H1 (cell line): ENCODE results near the gene SULT2B1. TPM values are rescaled to one million over a fixed set of nuclear protein-coding genes. Genes with fewer than 3 reads are reported as not detected.

Experiments used
- CTCF ChIA-PET: fragments of 300-600 bp; sonication (Branson Sonifier 250); formaldehyde crosslinking; loops from one replicate; lab custom pipeline; 2021; ENCODE audit not compliant: partially characterized antibody; lab: Charles Lee
- POLR2A ChIA-PET: fragments of 300-600 bp; sonication (Branson Sonifier 250); formaldehyde crosslinking; loops from one replicate; lab custom pipeline; 2021; ENCODE audit warnings: inconsistent platforms; ENCODE audit not compliant: partially characterized antibody; lab: Charles Lee
- DNase-seq, 2 experiments: peaks; one replicate each; pipeline versions ENCODE4 v3.0.0 to v3.0.0-alpha.2; 2010 to 2022; ENCODE audit warnings: low spot score in 2 of 2, low read depth in 1 of 2, mixed read lengths in 1 of 2
- FAIRE-seq: peaks from 2 replicates; lab custom pipeline; 2011; peaks lifted over from hg19 to GRCh38; lab: Jason Lieb, UNC
- H2AFZ ChIP-seq: 2 replicates; pipeline ENCODE4 v1.8.1; 2012; ENCODE audit warnings: low read length, inconsistent platforms
- H2AK5ac ChIP-seq: 2 replicates; pipeline ENCODE4 v1.6.1; 2013; ENCODE audit warnings: low read depth, low read length
- H2BK120ac ChIP-seq: replicated peaks from 2 replicates; pipeline ENCODE3; 2013; ENCODE audit warnings: low read depth, low read length, inconsistent platforms
- H2BK12ac ChIP-seq: 2 replicates; pipeline ENCODE4 v1.6.1; 2013; ENCODE audit warnings: low read depth, low read length
- H2BK15ac ChIP-seq: 2 replicates; pipeline ENCODE4 v1.6.1; 2013; ENCODE audit warnings: low read length
- H2BK20ac ChIP-seq: 2 replicates; pipeline ENCODE4 v1.6.1; 2013; ENCODE audit warnings: low read length
- H2BK5ac ChIP-seq: 2 replicates; pipeline ENCODE4 v1.6.1; 2013; ENCODE audit warnings: low read depth, low read length
- H3K14ac ChIP-seq: 2 replicates; pipeline ENCODE4 v1.6.1; 2013; ENCODE audit warnings: inconsistent platforms; ENCODE audit not compliant: insufficient read length
- H3K18ac ChIP-seq: 2 replicates; pipeline ENCODE4 v1.6.1; 2013; ENCODE audit warnings: low read length; ENCODE audit errors: extremely low read depth
- H3K23ac ChIP-seq: 2 replicates; pipeline ENCODE4 v1.6.1; 2013; ENCODE audit warnings: inconsistent platforms; ENCODE audit not compliant: insufficient read length
- H3K23me2 ChIP-seq: 2 replicates; pipeline ENCODE4 v1.6.1; 2013; ENCODE audit warnings: low read depth, low read length
- H3K27ac ChIP-seq: 2 replicates; pipeline ENCODE4 v1.6.1; 2011; ENCODE audit warnings: low read depth, low read length, inconsistent platforms
- H3K27me3 ChIP-seq, 4 experiments: replicated peaks in 1 of 4; 1 replicate in 1 of 4; 2 replicates in 3 of 4; pipeline versions ENCODE4 v1.6.1 to v1.8.1; 2011 to 2013; ENCODE audit warnings: low read length in 3 of 4, mild to moderate bottlenecking in 3 of 4, inconsistent platforms in 2 of 4, mixed read lengths in 2 of 4, moderate library complexity in 1 of 4; ENCODE audit not compliant: control insufficient read depth in 3 of 4, insufficient read depth in 3 of 4; ENCODE audit errors: extremely low read depth in 1 of 4
- H3K36me3 ChIP-seq, 4 experiments: 2 replicates each; pipeline versions ENCODE4 v1.6.1 to v1.8.1; 2011 to 2013; ENCODE audit warnings: mild to moderate bottlenecking in 4 of 4, low read length in 3 of 4, moderate library complexity in 2 of 4, control low read depth in 1 of 4, inconsistent platforms in 1 of 4; ENCODE audit not compliant: insufficient read depth in 4 of 4, control insufficient read depth in 2 of 4
- H3K4ac ChIP-seq: replicated peaks from 2 replicates; pipeline ENCODE3; 2013; ENCODE audit warnings: low read length, low read depth, mixed read lengths, inconsistent platforms; ENCODE audit not compliant: insufficient read length
- H3K4me1 ChIP-seq, 4 experiments: replicated peaks in 1 of 4; 1 replicate in 1 of 4; 2 replicates in 3 of 4; pipeline versions ENCODE4 v1.6.1 to v1.8.1; 2011 to 2013; ENCODE audit warnings: low read length in 3 of 4, inconsistent platforms in 2 of 4, mixed read lengths in 1 of 4; ENCODE audit not compliant: insufficient read depth in 4 of 4, control insufficient read depth in 3 of 4
- H3K4me2 ChIP-seq, 2 experiments: 2 replicates each; pipeline versions ENCODE4 v1.6.1 to v1.8.1; 2011 to 2013; ENCODE audit warnings: low read depth in 2 of 2, low read length in 2 of 2, control low read depth in 1 of 2, inconsistent platforms in 1 of 2, mild to moderate bottlenecking in 1 of 2; ENCODE audit not compliant: insufficient read depth in 1 of 2
- H3K4me3 ChIP-seq, 4 experiments: fragments of 200-600, 300-600 bp in 1 of 4; sonication (generic), shearing (Covaris generic), sonication (Bioruptor Twin) in 1 of 4; 2 replicates each; pipeline versions ENCODE4 v1.5.1 to v1.8.1; 2011 to 2016; ENCODE audit warnings: low read length in 4 of 4, low read depth in 3 of 4, control low read depth in 2 of 4, inconsistent platforms in 2 of 4, mild to moderate bottlenecking in 2 of 4, mixed read lengths in 1 of 4, moderate library complexity in 1 of 4; ENCODE audit not compliant: insufficient read depth in 2 of 4; ENCODE audit errors: extremely low read depth in 1 of 4
- H3K56ac ChIP-seq: replicated peaks from 2 replicates; pipeline ENCODE3; 2013; ENCODE audit warnings: low read depth, mild to moderate bottlenecking, mixed read lengths, low read length, inconsistent platforms; ENCODE audit not compliant: insufficient read length
- H3K79me1 ChIP-seq: 2 replicates; pipeline ENCODE4 v1.6.1; 2013; ENCODE audit warnings: low read depth, low read length, control low read depth
- H3K79me2 ChIP-seq, 2 experiments: 2 replicates each; pipeline versions ENCODE4 v1.6.1 to v1.8.1; 2012 to 2013; ENCODE audit warnings: low read length in 2 of 2, mild to moderate bottlenecking in 2 of 2, inconsistent platforms in 1 of 2; ENCODE audit not compliant: insufficient read depth in 2 of 2, control insufficient read depth in 1 of 2
- H3K9ac ChIP-seq, 4 experiments: replicated peaks in 1 of 4; 1 replicate in 1 of 4; 2 replicates in 3 of 4; pipeline versions ENCODE4 v1.6.1 to v1.8.1; 2011 to 2013; ENCODE audit warnings: low read depth in 3 of 4, low read length in 3 of 4, control low read depth in 2 of 4, mild to moderate bottlenecking in 2 of 4, moderate library complexity in 2 of 4, inconsistent platforms in 1 of 4; ENCODE audit errors: extremely low read depth in 1 of 4
- H3K9me3 ChIP-seq, 2 experiments: 2 replicates each; pipeline versions ENCODE4 v1.6.1 to v1.8.1; 2012 to 2013; ENCODE audit warnings: mild to moderate bottlenecking in 2 of 2, moderate library complexity in 2 of 2, control low read depth in 1 of 2, inconsistent platforms in 1 of 2, low read depth in 1 of 2, low read length in 1 of 2, mixed read lengths in 1 of 2; ENCODE audit not compliant: insufficient read depth in 2 of 2
- H4K20me1 ChIP-seq, 2 experiments: replicated peaks in 1 of 2; 2 replicates each; pipeline versions ENCODE3 to v1.8.1; 2011 to 2013; ENCODE audit warnings: inconsistent platforms in 2 of 2, low read length in 2 of 2, mild to moderate bottlenecking in 1 of 2; ENCODE audit not compliant: insufficient read depth in 2 of 2, control insufficient read depth in 1 of 2
- H4K5ac ChIP-seq: 2 replicates; pipeline ENCODE4 v1.6.1; 2013; ENCODE audit warnings: low read length, low read depth, mixed read lengths, inconsistent platforms; ENCODE audit not compliant: insufficient read length
- H4K8ac ChIP-seq: 2 replicates; pipeline ENCODE4 v1.8.0; 2013; ENCODE audit warnings: mild to moderate bottlenecking, moderate library complexity, low read length, inconsistent platforms; ENCODE audit not compliant: insufficient read depth; ENCODE audit errors: extremely low read depth
- H4K91ac ChIP-seq: replicated peaks from 2 replicates; pipeline ENCODE3; 2013; ENCODE audit warnings: low read length, mixed read lengths, inconsistent platforms; ENCODE audit not compliant: insufficient read length
- CBX8 ChIP-seq: fragments of 300-800, 300-1000 bp; sonication (generic); IDR thresholded peaks from 2 replicates; pipeline ENCODE4 v1.7.1; 2016; ENCODE audit warnings: low read depth, low read length, borderline replicate concordance
- CTBP2 ChIP-seq: IDR thresholded peaks from 2 replicates; pipeline ENCODE4 v1.7.0; 2011; ENCODE audit warnings: borderline replicate concordance, mild to moderate bottlenecking, moderate library complexity, mixed read lengths, low read length; ENCODE audit not compliant: insufficient read depth, insufficient read length
- KDM1A ChIP-seq: fragments of 200-600, 300-600 bp; sonication (generic); IDR thresholded peaks from 2 replicates; pipeline ENCODE4 v1.7.1; 2016; ENCODE audit warnings: mild to moderate bottlenecking, low read length, borderline replicate concordance
- PHF8 ChIP-seq: fragments of 200-600 bp; sonication (generic); conservative IDR thresholded peaks from 2 replicates; pipeline ENCODE4 v1.7.1; 2012; ENCODE audit warnings: low read depth, mild to moderate bottlenecking, inconsistent platforms, low read length, moderate library complexity
- YY1 ChIP-seq: IDR thresholded peaks from 2 replicates; pipeline ENCODE4 v1.6.1; 2011; ENCODE audit warnings: low read depth, mild to moderate bottlenecking, low read length
- WGBS, 2 experiments: shearing (Covaris generic) in 1 of 2; methylation state at CpG; one replicate each; pipeline versions ENCODE4 v1.1.6 to v1.1.7; 2013 to 2015; ENCODE audit warnings: low lambda C conversion rate in 2 of 2, mixed read lengths in 2 of 2, inconsistent platforms in 1 of 2, low coverage in 1 of 2, missing lambda C conversion rate in 1 of 2; ENCODE audit not compliant: insufficient replicate concordance in 2 of 2, insufficient coverage in 1 of 2, insufficient read length in 1 of 2; ENCODE audit errors: extremely low coverage in 1 of 2, missing lambda C conversion rate in 1 of 2; 5-methylcytosine and 5-hydroxymethylcytosine counted together
- polyA plus RNA-seq, 7 experiments: library from polyadenylated mRNA; depleted of rRNA in 3 of 7; stranded (reverse) in 5 of 7; unstranded in 2 of 7; fragments of >200 nt in 5 of 7; fragments of 200-250 nt in 2 of 7; gene quantifications; 1 replicate in 5 of 7; 2 replicates in 1 of 7; 4 replicates in 1 of 7; pipeline versions ENCODE4 v1.2.1 to v1.2.3, GENCODE V29; 2011 to 2013; ENCODE audit warnings: missing spikeins in 2 of 7, mixed read lengths in 2 of 7
- total RNA-seq: library from RNA; stranded (reverse); fragmentation: NEBNext Ultra II Directional; extraction: Animal tissue kit (Norgen Biotek cat#: 25700); gene quantifications from 2 replicates; pipeline ENCODE4 v1.2.1, GENCODE V29; 2021

The SULT2B1 gene
- total and polyA plus RNA-seq, 2 of the 8 experiments (the other 6 are each of a cell fraction or from before 2014, with no cell fraction given): 1.5 to 2.6 TPM

GRCh38 chr19:48619692-48620585 lies 68.0 kb downstream of the SULT2B1 start:
- POLR2A ChIA-PET: interaction anchor here (0.6 to 30.9 kb wide), 21 partner anchors 3 to 1057 kb away, joined by 3 to 788 read pairs (median 4); partner anchors contain the start of genes CA11, DBP, FAM83E and PRMT1
- Histone ChIP-seq H2BK12ac (0 out of 2 replicates have a peak overlapping the region, but pooled peaks have one; percentile 32), H2BK20ac (no peak overlapping the region), H3K79me2 (peaks cover 20 to 33% of the 10 kb centered on the region in 2 experiments), H2BK15ac (peak overlapping the region; percentile 2; the same call in 1 of the 2 replicates), H3K9me3 (no peaks in the 10 kb centered on the region), H3K36me3 (peaks cover 17 to 32% (median 21%) of the 10 kb centered on the region in 4 experiments), H3K56ac (peak overlapping the region; percentile 75), H3K27me3 (no peaks in the 10 kb centered on the region), H3K79me1 (peaks cover 4% of the 10 kb centered on the region; the same call in 1 of the 2 replicates), H3K9ac (peak overlapping the region; percentile 14 to 69 (median 63)), H2AK5ac (0 out of 2 replicates have a peak overlapping the region, but pooled peaks have one; percentile 7), H3K4me2 (peak overlapping the region; percentile 64 to 71), H3K4me1 (peaks cover 3 to 36% (median 27%) of the 10 kb centered on the region in 4 experiments), H3K23ac (no peak overlapping the region), H3K18ac (peak overlapping the region; percentile 54; the same call in 1 of the 2 replicates), H4K91ac (peak overlapping the region; percentile 78), H3K4me3 (peak overlapping the region; percentile 83 to 97 (median 94)), H3K23me2 (peaks cover 14% of the 10 kb centered on the region), H3K4ac (peak overlapping the region; percentile 48), H4K8ac (peak overlapping the region; percentile 66; the same call in 1 of the 2 replicates), H3K27ac (peak overlapping the region; percentile 87), H2AFZ (no peak overlapping the region), H3K14ac (no peak overlapping the region), H2BK5ac (peak overlapping the region; percentile 87), H2BK120ac (no peak overlapping the region), H4K20me1 (peaks cover 25 to 30% of the 10 kb centered on the region in 2 experiments), H4K5ac (peak overlapping the region; percentile 57)
- TF ChIP-seq CBX8 (no peak), KDM1A (peak; percentile 99), CTBP2 (no peak), YY1 (0 out of 2 replicates have a peak, but pooled peaks have one; percentile 13), PHF8 (peak; percentile 22; the same call in 1 of the 2 replicates)
- DNase-seq (no peak), FAIRE-seq (no peak)
- CTCF ChIA-PET: interaction anchor here (0.6 to 3.4 kb wide), 5 partner anchors 10 to 374 kb away, joined by 3 to 16 read pairs (median 4); partner anchors contain the start of genes GYS1 and RUVBL2
- WGBS, 2 experiments: 41% methylated on average over 5 of the region's 6 CpGs; no CpG with 5 or more reads in 1 of the 2 experiments
